GM21529 (cell line): Measurements from ENCODE around the gene PRKAR1A.

Experiments
- ATAC-seq: cut with Tn5 transposase; IDR thresholded peaks from one replicate; pipeline ENCODE4 v1.9.1; 2021; ENCODE audit not compliant: unreplicated experiment

The PRKAR1A gene

GRCh38 chr17:68541816-68542215, 29.6 kb downstream of the PRKAR1A start:
- no peak for ATAC-seq

GRCh38 chr17:68542698-68543463, 30.7 kb downstream of the PRKAR1A start:
- no peak for ATAC-seq

GRCh38 chr17:68544111-68544915, 32.1 kb downstream of the PRKAR1A start:
- ATAC-seq: no peak

GRCh38 chr17:68556551-68556950, 44.3 kb downstream of the PRKAR1A start:
- no peak for ATAC-seq

- no peak for ATAC-seq
Measured at GRCh38 chr17:68559316-68559715, 47.1 kb downstream of the PRKAR1A start.

GRCh38 chr17:68560966-68561720, 48.9 kb downstream of the PRKAR1A start:
- ATAC-seq: no peak

GRCh38 chr17:68562736-68563135, 50.5 kb downstream of the PRKAR1A start:
- ATAC-seq: no peak

GRCh38 chr17:68564415-68565111, 52.3 kb downstream of the PRKAR1A start:
- no peak for ATAC-seq

- ATAC-seq: no peak
Measured at GRCh38 chr17:68565661-68566441, 53.6 kb downstream of the PRKAR1A start.

- no peak for ATAC-seq
Measured at GRCh38 chr17:68566442-68566738, 54.2 kb downstream of the PRKAR1A start.

GRCh38 chr17:68567035-68567434, 54.8 kb downstream of the PRKAR1A start:
- no peak for ATAC-seq

GRCh38 chr17:68567581-68567980, 55.4 kb downstream of the PRKAR1A start:
- ATAC-seq: no peak

GRCh38 chr17:68568581-68568980, 56.4 kb downstream of the PRKAR1A start:
- no peak for ATAC-seq

GRCh38 chr17:68569346-68569745, 57.1 kb downstream of the PRKAR1A start:
- no peak for ATAC-seq

- ATAC-seq: no peak
Measured at GRCh38 chr17:68570526-68570925, 58.3 kb downstream of the PRKAR1A start.

- no peak for ATAC-seq
Measured at GRCh38 chr17:68572138-68572842, 60.1 kb downstream of the PRKAR1A start.

- no peak for ATAC-seq
Measured at GRCh38 chr17:68573338-68573737, 61.1 kb downstream of the PRKAR1A start.

- ATAC-seq: no peak
Measured at GRCh38 chr17:68576137-68576536, 63.9 kb downstream of the PRKAR1A start.

GRCh38 chr17:68576811-68577496, 64.7 kb downstream of the PRKAR1A start:
- ATAC-seq: no peak
